Measurements from ENCODE around the gene HOXB1.

The HOXB1 gene

GRCh38 chr17:48487221-48487620 lies 43.6 kb downstream of the HOXB1 start:
- DNase-seq: no peak
- no peak for TF ChIP-seq CTCF (IDR thresholded peaks at IDR 0.05; ENCODE audit: low read depth, low read length)
- peaks cover 67% of the 10 kb centered on the region for H3K27me3 ChIP-seq

GRCh38 chr17:48486557-48486956 lies 44.3 kb downstream of the HOXB1 start:
- DNase-seq: no peak
- H3K9me3 ChIP-seq: no peaks in the 10 kb centered on the region
- no peaks in the 10 kb centered on the region for H3K4me1 ChIP-seq
- H3K4me3 ChIP-seq (ENCODE audit: low read depth, low read length): no peak overlapping the region
- H3K36me3 ChIP-seq: no peaks in the 10 kb centered on the region
- no peak for TF ChIP-seq CTCF (IDR thresholded peaks at IDR 0.05; ENCODE audit: low read depth, low read length)
- peaks cover 64% of the 10 kb centered on the region for H3K27me3 ChIP-seq

More at GRCh38 chr17:48487221-48487620, 43.6 kb downstream of the HOXB1 start:
- Histone ChIP-seq H3K4me3 (ENCODE audit: low read depth, low read length) (no peak overlapping the region), H3K9me3 (no peaks in the 10 kb centered on the region), H3K4me1 (no peaks in the 10 kb centered on the region), H3K36me3 (no peaks in the 10 kb centered on the region)

- Histone ChIP-seq H3K27me3 (peaks cover 56% of the 10 kb centered on the region), H3K4me3 (ENCODE audit: low read depth, low read length) (no peak overlapping the region), H3K9me3 (no peaks in the 10 kb centered on the region), H3K4me1 (no peaks in the 10 kb centered on the region), H3K36me3 (no peaks in the 10 kb centered on the region)
- no peak for TF ChIP-seq CTCF (IDR thresholded peaks at IDR 0.05; ENCODE audit: low read depth, low read length)
- no peak for DNase-seq
Measured at GRCh38 chr17:48484850-48485249, 46.0 kb downstream of the HOXB1 start.

- Histone ChIP-seq H3K36me3 (no peaks in the 10 kb centered on the region), H3K4me1 (no peaks in the 10 kb centered on the region), H3K9me3 (no peaks in the 10 kb centered on the region), H3K4me3 (ENCODE audit: low read depth, low read length) (no peak overlapping the region), H3K27me3 (peaks cover 51% of the 10 kb centered on the region)
- DNase-seq: no peak
- no peak for TF ChIP-seq CTCF (IDR thresholded peaks at IDR 0.05; ENCODE audit: low read depth, low read length)
Measured at GRCh38 chr17:48484256-48484655, 46.6 kb downstream of the HOXB1 start.

- no peaks in the 10 kb centered on the region for H3K4me1 ChIP-seq
Measured at GRCh38 chr17:48483471-48484131, 47.2 kb downstream of the HOXB1 start.

More at GRCh38 chr17:48483471-48484131, 47.2 kb downstream of the HOXB1 start:
- no peak for DNase-seq
- Histone ChIP-seq H3K4me3 (ENCODE audit: low read depth, low read length) (no peak overlapping the region), H3K36me3 (no peaks in the 10 kb centered on the region), H3K9me3 (no peaks in the 10 kb centered on the region), H3K27me3 (peaks cover 46% of the 10 kb centered on the region)
- no peak for TF ChIP-seq CTCF (IDR thresholded peaks at IDR 0.05; ENCODE audit: low read depth, low read length)

Data from BE2C (cell line).